HG02938 (cell line): ENCODE results near the gene CEP290.
"Not testable (repeated sequence)": the region's sequence is repeated elsewhere in the genome, so short reads cannot be mapped to it uniquely, and the experiment has no call there.

Experiments used
- ATAC-seq: cut with Tn5 transposase; IDR thresholded peaks from one replicate; pipeline ENCODE4 v1.9.1; 2021; ENCODE audit warnings: mild to moderate bottlenecking, moderate library complexity; ENCODE audit not compliant: unreplicated experiment

Gene CEP290

DNA sequence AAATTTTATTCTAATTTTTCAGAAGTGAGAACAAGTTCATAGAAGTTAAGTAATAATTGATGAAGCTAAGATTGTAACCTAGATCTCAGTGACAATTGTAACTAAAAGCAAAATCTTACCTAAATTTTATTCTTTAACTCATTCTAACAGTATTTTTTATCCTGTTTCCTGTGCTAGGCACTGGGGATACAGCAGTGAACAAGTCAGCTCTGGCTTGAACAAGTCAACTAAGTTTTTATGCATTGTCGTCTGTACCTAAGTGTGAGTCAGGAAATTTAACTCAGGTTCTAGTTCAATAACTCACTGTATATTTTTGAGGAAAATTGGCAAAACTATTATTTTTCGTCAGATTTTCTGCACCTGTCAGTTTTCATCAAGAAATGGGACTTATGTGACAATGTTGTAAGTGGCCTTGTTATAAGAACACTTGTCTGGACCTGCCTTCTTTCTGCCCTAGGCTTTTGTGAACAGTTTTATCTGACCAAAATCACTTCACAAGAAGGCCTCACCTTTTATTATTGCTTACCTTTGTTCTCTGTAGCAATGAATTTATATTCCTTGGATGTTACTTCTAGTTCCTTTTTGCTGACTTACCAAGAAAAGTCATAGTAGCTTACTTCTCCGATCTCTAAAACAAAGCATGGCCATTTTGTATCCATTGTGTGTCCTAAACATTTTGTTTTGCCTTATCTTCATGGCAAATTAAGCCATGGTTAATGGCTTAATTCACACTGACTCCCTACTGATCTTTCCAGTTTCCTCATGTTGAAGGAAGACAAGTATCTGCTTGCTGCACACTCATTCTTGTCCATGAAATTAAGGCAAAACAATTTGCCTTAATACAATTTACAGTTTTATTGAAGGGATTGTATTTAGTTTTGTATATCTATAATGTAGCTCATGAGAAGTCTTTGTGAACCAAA is 2.9 kb upstream of the CEP290 start:
- ATAC-seq: no peak

- no peak for ATAC-seq
These were observed 2.1 kb upstream of the CEP290 start for GRCh38 chr12:88144037-88144436.

- peak; percentile 1 for ATAC-seq
These were observed 713 bp upstream of the CEP290 start for GRCh38 chr12:88142610-88142991.

DNA sequence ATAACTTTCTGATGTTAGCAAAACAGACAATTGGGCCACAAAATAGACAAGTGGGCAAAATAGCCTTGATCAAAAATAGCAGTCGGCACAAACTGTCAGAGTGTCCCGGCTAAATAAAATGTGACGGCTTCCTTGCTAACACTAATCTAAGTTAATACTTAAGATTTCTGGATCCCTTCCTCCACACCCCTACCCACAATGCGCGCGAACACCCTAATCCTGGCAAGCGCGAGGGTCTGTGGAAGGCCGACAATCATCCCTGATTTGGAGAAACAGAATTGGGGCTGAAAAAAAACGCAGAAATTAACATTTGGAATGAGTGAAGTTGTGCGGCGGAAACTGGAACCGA is 489 bp downstream of the CEP290 start:
- no peak for ATAC-seq

GRCh38 chr12:88139711-88140110 is 2.2 kb downstream of the CEP290 start:
- ATAC-seq: not testable (repeated sequence)

DNA sequence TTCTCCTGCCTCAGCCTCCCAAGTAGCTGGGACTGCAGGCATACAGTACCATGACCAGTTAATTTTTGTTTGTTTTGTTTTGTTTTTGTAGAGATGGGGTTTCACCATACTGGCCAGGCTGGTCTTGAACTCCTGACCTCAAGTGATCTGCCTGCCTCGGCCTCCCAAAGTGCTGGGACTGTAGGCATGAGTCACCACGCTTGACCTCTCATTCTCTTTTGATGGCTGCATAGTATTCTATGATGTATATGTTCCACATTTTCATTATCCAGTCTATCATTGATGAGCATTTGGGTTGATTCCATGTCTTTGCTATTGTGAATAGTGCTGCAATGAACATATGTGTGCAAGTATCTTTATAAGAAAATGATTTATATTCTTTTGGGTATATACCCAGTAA is 8.7 kb downstream of the CEP290 start:
- ATAC-seq: not testable (repeated sequence)

GRCh38 chr12:88132392-88132791 is 9.5 kb downstream of the CEP290 start:
- no peak for ATAC-seq

- ATAC-seq: no peak
These were observed 14.0 kb downstream of the CEP290 start for GRCh38 chr12:88127855-88128254.

- ATAC-seq: no peak
These were observed 14.8 kb downstream of the CEP290 start for GRCh38 chr12:88127099-88127498.

- ATAC-seq: no peak
These were observed 19.2 kb downstream of the CEP290 start for GRCh38 chr12:88122666-88123065.

- no peak for ATAC-seq
These were observed 28.0 kb downstream of the CEP290 start for GRCh38 chr12:88113871-88114270.

DNA sequence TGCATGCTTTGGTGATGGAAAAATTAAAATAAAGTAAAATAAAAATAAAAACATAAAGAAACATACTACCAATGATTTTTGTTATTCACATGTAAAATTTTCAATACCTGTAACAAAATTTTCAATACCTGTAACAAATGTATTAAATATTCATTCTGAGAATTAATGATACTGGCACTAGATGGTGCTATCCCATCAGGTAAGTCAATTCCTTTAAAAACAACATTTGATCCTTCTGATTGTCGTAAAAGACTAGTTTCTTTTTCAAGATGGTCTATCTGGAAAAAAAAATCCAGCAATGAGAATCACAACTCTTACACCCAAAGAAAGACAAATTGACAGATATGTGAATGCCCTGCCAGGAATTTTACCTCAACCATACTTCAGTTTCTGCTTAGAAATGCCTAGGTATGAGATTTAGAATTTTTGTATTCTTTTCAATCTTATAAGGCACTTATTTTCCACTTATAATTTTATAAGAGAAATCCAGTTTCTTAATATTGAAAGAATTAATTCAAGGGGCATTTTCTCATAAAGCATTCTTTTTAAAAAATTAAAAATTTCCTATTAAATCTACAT is 30.7 kb downstream of the CEP290 start:
- ATAC-seq: no peak

GRCh38 chr12:88108021-88108420 is 33.9 kb downstream of the CEP290 start:
- no peak for ATAC-seq

- ATAC-seq: no peak
These were observed 48.3 kb downstream of the CEP290 start for GRCh38 chr12:88093573-88093972.

DNA sequence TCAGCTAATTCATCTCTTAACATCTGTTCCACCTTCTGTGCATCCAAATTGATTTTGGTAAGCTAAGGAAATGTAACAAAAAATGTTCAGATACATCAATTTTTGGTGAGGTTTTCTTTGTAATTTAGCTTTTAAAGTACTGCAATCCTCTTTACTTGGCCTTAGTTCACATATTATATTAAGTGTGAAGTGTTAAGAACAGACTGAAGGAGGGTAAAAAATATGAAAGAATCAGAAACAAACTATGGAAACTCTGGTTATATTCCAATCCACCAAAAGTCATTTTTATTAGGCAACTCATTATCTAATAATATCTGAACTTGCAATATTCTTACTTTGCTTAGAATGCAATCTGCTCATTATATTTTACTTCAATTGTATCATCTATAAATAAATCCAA is 49.1 kb downstream of the CEP290 start:
- no peak for ATAC-seq

DNA sequence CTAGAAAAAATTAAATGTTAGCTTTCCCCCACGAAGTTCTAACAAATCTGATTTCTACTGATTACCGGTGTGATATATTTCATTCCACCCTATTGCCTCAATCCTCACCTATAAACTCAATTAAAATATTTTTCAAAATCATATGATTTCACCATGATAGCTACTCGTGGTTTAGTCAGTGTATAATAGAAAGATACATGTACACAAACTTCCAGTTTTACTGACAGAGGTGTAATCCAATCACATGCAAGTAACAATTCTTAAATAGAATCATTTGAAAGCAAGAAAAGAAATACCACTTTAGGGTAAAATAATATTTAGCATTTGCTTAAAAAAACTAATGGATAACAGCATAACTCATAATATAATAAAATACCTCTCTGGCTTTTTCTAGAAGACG is 57.7 kb downstream of the CEP290 start:
- no peak for ATAC-seq

GRCh38 chr12:88083634-88084033 is 58.3 kb downstream of the CEP290 start:
- no peak for ATAC-seq

DNA sequence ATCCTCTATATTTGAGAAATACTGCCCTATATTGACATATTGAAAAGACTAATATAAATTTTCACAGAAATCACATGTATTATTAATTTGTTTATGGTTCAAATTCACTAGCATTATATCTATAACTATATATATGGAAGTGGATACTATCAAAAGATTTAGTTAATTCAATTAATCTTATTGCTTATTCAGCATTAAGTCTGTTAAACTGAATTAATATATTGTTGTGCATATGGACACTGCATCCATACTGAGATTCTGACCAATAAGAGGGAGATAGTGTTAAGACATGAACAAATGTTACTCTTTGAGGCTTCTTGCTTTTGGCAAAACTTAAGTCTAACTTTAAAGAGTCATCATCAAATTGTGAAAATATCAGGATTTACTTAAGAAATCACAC is 60.6 kb downstream of the CEP290 start:
- ATAC-seq: no peak

DNA sequence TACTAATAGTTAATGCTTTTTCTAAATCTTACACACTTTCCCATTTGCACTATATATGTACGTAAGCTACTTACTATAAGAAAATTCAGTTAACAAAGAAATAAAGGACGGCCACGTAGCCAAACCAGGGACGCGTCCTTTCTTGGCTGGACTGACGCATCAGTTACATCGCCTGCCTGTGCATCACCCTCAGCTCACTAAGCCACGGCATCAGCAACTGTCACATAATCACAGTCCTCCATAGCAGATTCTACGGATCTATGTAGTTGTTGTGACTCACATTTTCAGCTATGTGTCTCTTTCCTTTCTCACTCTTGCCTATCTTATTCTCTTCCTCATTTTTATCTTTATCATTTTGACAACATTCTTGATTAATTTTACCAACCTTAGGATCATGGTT is 74.6 kb downstream of the CEP290 start:
- no peak for ATAC-seq

- ATAC-seq: peak; percentile 94
These were observed 78.5 kb downstream of the CEP290 start for GRCh38 chr12:88063375-88063774.

DNA sequence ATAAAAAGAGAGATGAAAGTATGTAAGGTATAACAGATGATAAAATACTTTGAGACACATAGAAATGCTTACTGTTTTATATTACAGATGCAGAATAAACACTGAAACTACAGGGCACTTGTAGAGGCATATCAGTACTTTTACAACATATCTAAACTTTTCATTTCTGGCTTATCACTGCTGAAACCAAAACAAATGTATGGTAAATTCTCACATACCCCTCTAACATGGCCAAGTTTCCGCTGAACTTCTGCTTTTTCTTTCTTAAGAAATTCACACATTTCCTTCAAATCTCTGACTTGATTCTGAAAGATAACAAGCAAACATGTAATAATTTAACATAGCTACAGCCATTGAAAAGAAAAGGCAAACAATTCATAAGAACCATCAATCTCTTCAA is 79.4 kb downstream of the CEP290 start:
- ATAC-seq: peak; percentile 82

- no peak for ATAC-seq
These were observed 83.2 kb downstream of the CEP290 start for GRCh38 chr12:88058719-88059077.
